ENCODE measurements around the gene CANT1. TPM values are rescaled to one million over a fixed set of nuclear protein-coding genes. Genes with fewer than 3 reads are reported as not detected.

Gene CANT1
- total RNA-seq, 1 experiment from 2014 or later: 97.1 TPM

DNA sequence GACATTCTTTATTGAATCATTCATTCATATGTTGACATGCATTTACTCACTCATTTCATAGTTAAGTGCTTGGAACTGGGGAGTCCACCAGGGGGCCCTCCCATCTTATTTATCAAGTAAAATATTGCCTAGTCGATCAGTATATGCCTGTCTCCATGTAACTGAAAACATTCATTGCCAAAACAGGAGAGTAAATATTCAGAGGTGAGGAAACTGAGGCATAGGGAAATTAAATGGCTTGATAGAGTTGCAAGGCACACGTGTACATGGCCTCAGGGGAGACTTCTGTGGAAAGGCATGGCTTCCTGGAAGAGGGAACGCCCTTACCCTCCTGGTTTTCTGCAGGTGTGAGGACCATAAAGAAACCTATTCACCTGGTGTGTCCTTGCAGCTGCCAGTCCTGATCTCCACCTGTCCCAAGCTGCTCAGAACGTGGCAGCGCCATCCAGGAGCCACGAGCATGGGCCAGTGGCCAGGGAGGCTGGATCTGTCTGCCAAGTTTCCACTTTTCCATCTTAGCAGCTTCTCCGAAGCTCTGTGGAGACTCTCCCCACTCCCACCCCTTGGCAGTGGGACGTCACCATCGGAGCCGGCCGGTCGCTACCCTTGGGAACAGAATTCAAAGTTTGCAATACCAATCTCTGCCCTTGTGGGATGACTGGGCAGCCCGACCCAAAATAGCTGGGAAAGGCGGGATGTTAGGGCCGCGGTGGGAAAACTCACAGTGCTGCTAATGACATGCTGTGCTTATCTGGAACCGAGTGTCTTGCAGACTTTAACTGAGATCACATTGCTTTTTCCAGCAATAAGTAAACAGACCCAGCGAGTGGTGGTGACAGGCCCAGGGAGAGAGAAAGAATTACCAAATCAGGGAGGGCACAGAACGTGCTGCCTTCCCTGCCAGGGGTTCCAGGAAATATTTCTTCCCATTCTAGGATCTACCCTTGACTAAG is 10.3 kb upstream of the CANT1 start (continued):
- TF ChIP-seq ZBTB33 (IDR thresholded peaks at IDR 0.05; ENCODE audit: extremely low read depth, insufficient replicate concordance, low read length) (no peak), ELF1 (IDR thresholded peaks at IDR 0.05; ENCODE audit: borderline replicate concordance, low read depth) (no peak)

DNA sequence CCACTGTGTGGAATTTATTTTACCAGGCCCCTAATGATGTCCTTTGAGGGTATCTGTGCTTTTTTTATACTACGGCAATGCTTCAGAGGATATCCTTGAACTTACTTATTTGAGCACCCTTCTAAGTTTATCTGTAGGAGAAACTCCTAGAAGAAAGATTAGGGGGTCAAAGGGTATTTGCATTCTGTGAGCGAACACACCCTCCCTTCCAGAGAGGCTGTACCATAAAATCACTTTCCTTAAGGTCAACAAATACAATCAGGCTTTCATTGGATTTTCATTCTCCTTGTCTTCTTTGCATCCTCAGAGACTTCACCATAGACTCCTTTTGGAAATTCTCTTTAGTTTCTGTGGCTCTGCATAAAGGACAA is 9.7 kb upstream of the CANT1 start:
- ChIA-PET POLR2A (interaction anchor here (0.7 kb wide), 1 partner anchor 593 kb away, joined by 3 read pairs; no protein-coding TSS in a partner anchor), RAD21 (ENCODE audit: low non-redundant PET in 1 of 2, low total read pairs in 2 of 2, uncharacterized antibody in 2 of 2, unreplicated experiment in 2 of 2) (no interaction called here), CTCF (interaction anchor here (0.7 to 1.3 kb wide), 3 partner anchors 9 to 23 kb away, joined by 3 to 5 read pairs (median 3); no protein-coding TSS in a partner anchor)
- no peak overlapping the region for H3K27ac ChIP-seq (ENCODE audit: low read depth, low read length)
- no TSS peak for BruUV-seq (replicated peaks)
- H3K4me3 ChIP-seq (replicated peaks in 1 of 2; ENCODE audit: low read depth in 1 of 2, low read length in 2 of 2): no peak overlapping the region
- H3K9ac ChIP-seq (ENCODE audit: low read length): no peak overlapping the region
- DNase-seq (ENCODE audit: low read depth, low spot score) (no peak), ATAC-seq (peak; percentile 10; the same call in 1 of the 2 replicates)
- no peak for TF ChIP-seq SRF (IDR thresholded peaks at IDR 0.05; ENCODE audit: low read depth)
- TF ChIP-seq CEBPB (IDR thresholded peaks at IDR 0.05; ENCODE audit: low read depth): no peak
- TF ChIP-seq ATF3 (IDR thresholded peaks at IDR 0.05): no peak
- no peak for TF ChIP-seq EZH2 (IDR thresholded peaks at IDR 0.05)
- TF ChIP-seq SP1 (IDR thresholded peaks at IDR 0.05; ENCODE audit: low read depth): no peak
- no peak for TF ChIP-seq EZH2phosphoT487 (IDR thresholded peaks at IDR 0.05; ENCODE audit: borderline replicate concordance)
- TF ChIP-seq YY1 (IDR thresholded peaks at IDR 0.05; ENCODE audit: extremely low read depth, insufficient replicate concordance, low read depth, low read length): no peak
- TF ChIP-seq, protein P1, sequence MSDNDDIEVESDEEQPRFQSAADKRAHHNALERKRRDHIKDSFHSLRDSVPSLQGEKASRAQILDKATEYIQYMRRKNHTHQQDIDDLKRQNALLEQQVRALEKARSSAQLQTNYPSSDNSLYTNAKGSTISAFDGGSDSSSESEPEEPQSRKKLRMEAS (IDR thresholded peaks at IDR 0.05): no peak
- no peak for TF ChIP-seq FOSL1 (IDR thresholded peaks at IDR 0.05; ENCODE audit: low read depth)
- TF ChIP-seq ZBTB33 (IDR thresholded peaks at IDR 0.05; ENCODE audit: extremely low read depth, insufficient replicate concordance, low read length): no peak
- no peak for TF ChIP-seq POLR2AphosphoS5 (IDR thresholded peaks at IDR 0.05; ENCODE audit: low read depth, low read length)
- TF ChIP-seq ZNF274 (IDR thresholded peaks at IDR 0.05; ENCODE audit: low read depth, low read length): no peak
- no peak for TF ChIP-seq CBX3 (IDR thresholded peaks at IDR 0.05; ENCODE audit: low read depth)
- TF ChIP-seq SIN3A (IDR thresholded peaks at IDR 0.05; ENCODE audit: low read depth): no peak
- no peak for TF ChIP-seq ZFX (IDR thresholded peaks at IDR 0.05)
- TF ChIP-seq EGR1 (IDR thresholded peaks at IDR 0.05; ENCODE audit: low read depth): no peak
- no peak for TF ChIP-seq ELF1 (IDR thresholded peaks at IDR 0.05; ENCODE audit: borderline replicate concordance, low read depth)
- H3K27me3 ChIP-seq (ENCODE audit: insufficient read depth, low read length): no peaks in the 10 kb centered on the region
- H4K20me1 ChIP-seq (ENCODE audit: insufficient read depth): no peaks in the 10 kb centered on the region
- intact Hi-C loops (cut with micrococcal nuclease): loop anchor here (1.0 kb wide), 3 partner anchors 23 to 372 kb away; no protein-coding TSS in a partner anchor
- H3K9me3 ChIP-seq (ENCODE audit: control insufficient read depth in 1 of 2, insufficient read depth in 1 of 2, low read depth in 1 of 2, low read length in 2 of 2): peaks cover 0 to 5% of the 10 kb centered on the region in 2 experiments; a peak in 1 of 4 replicates
- no peak overlapping the region for H3K4me2 ChIP-seq (ENCODE audit: low read length)
- H3K4me1 ChIP-seq (ENCODE audit: control insufficient read depth in 1 of 2, insufficient read depth in 2 of 2, low read length in 2 of 2): peaks cover 0 to 17% of the 10 kb centered on the region in 2 experiments; a peak in 2 of 4 replicates
- H2AFZ ChIP-seq (ENCODE audit: low read depth, low read length, poor library complexity, severe bottlenecking): no peak overlapping the region
- no peaks in the 10 kb centered on the region for H3K36me3 ChIP-seq (ENCODE audit: control insufficient read depth in 1 of 2, insufficient read depth in 2 of 2, low read length in 2 of 2)
- H3K79me2 ChIP-seq (ENCODE audit: insufficient read depth, low read length): no peaks in the 10 kb centered on the region
- no peaks in the 10 kb centered on the region for H3K9me2 ChIP-seq (ENCODE audit: insufficient read depth)

Data from HCT116 (cell line).